Activated CD4-positive, CD25-positive, alpha-beta regulatory T cell (primary cell): ENCODE results near the gene KCNMB3.

Experiments used
- DNase-seq, 4 experiments: peaks; one replicate each; lab custom pipeline; 2025; lab: John Stamatoyannopoulos, UW

KCNMB3 gene

DNA sequence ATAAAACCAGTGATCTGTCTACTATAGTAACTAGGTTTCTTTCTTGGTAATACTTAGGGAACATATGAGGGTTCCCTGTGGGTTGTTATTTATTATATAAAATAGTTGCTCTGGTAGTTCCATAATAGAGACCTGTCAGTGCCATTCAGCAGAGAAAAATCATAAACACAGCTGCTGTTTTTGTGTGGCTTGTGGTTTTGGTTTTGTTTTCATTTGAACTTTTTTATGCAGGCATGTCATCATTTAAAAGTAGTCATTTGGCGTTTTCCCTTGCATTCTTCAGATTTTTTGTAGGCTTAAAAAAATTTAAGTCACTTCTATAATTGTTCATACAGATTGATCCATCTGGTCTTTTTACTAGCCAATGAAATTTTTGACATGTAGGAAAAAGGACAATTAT is 54.8 kb downstream of the KCNMB3 start:
- no peak for DNase-seq

DNA sequence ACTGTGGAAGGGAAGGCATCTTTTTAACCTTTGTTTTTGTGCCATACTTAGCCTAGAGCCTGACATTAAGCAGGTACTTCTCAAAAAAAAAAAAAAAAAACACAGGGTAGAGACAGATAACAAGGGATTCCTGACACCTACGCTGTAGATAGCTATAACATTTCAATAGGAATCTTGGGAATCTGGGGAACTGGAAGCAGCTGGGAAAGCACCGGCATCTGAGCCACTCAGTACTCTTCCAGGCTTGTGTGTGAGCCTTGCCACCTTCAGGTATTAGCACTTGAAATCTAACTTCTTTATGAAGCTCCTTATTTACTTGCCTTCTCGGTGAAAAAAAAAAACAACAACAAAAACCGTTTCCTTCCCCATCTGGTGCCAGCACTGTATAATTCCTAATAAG is 56.0 kb downstream of the KCNMB3 start:
- no peak for DNase-seq
